HUES48 (cell line): Measurements from ENCODE around the gene DPYD.

Source experiments
- H3K27ac ChIP-seq: one replicate; pipeline ENCODE4 v1.7.0; 2013; ENCODE audit warnings: low read depth, low read length, inconsistent platforms
- H3K27me3 ChIP-seq: 2 replicates; pipeline ENCODE4 v1.6.1; 2013; ENCODE audit warnings: mild to moderate bottlenecking, low read length; ENCODE audit not compliant: control insufficient read depth, insufficient read depth
- H3K36me3 ChIP-seq: 2 replicates; pipeline ENCODE4 v1.6.1; 2013; ENCODE audit warnings: low read length; ENCODE audit not compliant: control insufficient read depth, insufficient read depth
- H3K4me1 ChIP-seq: 2 replicates; pipeline ENCODE4 v1.6.1; 2013; ENCODE audit warnings: mild to moderate bottlenecking, low read length; ENCODE audit not compliant: control insufficient read depth, insufficient read depth
- H3K4me3 ChIP-seq: 2 replicates; pipeline ENCODE4 v1.5.1; 2013; ENCODE audit warnings: mild to moderate bottlenecking, low read depth, low read length
- H3K9ac ChIP-seq: 2 replicates; pipeline ENCODE4 v1.6.1; 2013; ENCODE audit warnings: mild to moderate bottlenecking, low read depth, low read length, moderate library complexity
- H3K9me3 ChIP-seq: 2 replicates; pipeline ENCODE4 v1.6.1; 2013; ENCODE audit warnings: low read length; ENCODE audit not compliant: control insufficient read depth, insufficient read depth

Gene DPYD

GRCh38 chr1:97097404-97097925 is 823.4 kb downstream of the DPYD start:
- Histone ChIP-seq H3K27me3 (no peaks in the 10 kb centered on the region), H3K9me3 (no peaks in the 10 kb centered on the region)

GRCh38 chr1:97095764-97096163 is 825.1 kb downstream of the DPYD start:
- Histone ChIP-seq H3K27me3 (no peaks in the 10 kb centered on the region), H3K27ac (no peak overlapping the region), H3K4me1 (peaks cover 11% of the 10 kb centered on the region), H3K9ac (no peak overlapping the region), H3K36me3 (no peaks in the 10 kb centered on the region), H3K4me3 (no peak overlapping the region), H3K9me3 (no peaks in the 10 kb centered on the region)

More at GRCh38 chr1:97097404-97097925, 823.4 kb downstream of the DPYD start:
- Histone ChIP-seq H3K27ac (no peak overlapping the region), H3K4me1 (peaks cover 11% of the 10 kb centered on the region), H3K9ac (no peak overlapping the region), H3K36me3 (no peaks in the 10 kb centered on the region), H3K4me3 (no peak overlapping the region)

GRCh38 chr1:97094247-97094972 is 826.4 kb downstream of the DPYD start:
- Histone ChIP-seq H3K27ac (no peak overlapping the region), H3K36me3 (no peaks in the 10 kb centered on the region), H3K27me3 (no peaks in the 10 kb centered on the region), H3K9me3 (no peaks in the 10 kb centered on the region), H3K4me3 (no peak overlapping the region), H3K9ac (no peak overlapping the region), H3K4me1 (peaks cover 11% of the 10 kb centered on the region)

GRCh38 chr1:97093741-97094140 is 827.1 kb downstream of the DPYD start:
- H3K27me3 ChIP-seq, result no peaks in the 10 kb centered on the region
- H3K4me1 ChIP-seq, result peaks cover 11% of the 10 kb centered on the region
- no peak overlapping the region for H3K4me3 ChIP-seq
- no peaks in the 10 kb centered on the region for H3K36me3 ChIP-seq
- H3K27ac ChIP-seq, result no peak overlapping the region
- H3K9ac ChIP-seq, result no peak overlapping the region
- H3K9me3 ChIP-seq, result no peaks in the 10 kb centered on the region

- no peaks in the 10 kb centered on the region for H3K36me3 ChIP-seq
- H3K27ac ChIP-seq, result no peak overlapping the region
- peaks cover 11% of the 10 kb centered on the region for H3K4me1 ChIP-seq
- H3K9me3 ChIP-seq, result no peaks in the 10 kb centered on the region
- no peak overlapping the region for H3K4me3 ChIP-seq
- H3K9ac ChIP-seq, result no peak overlapping the region
- no peaks in the 10 kb centered on the region for H3K27me3 ChIP-seq
These were observed 828.0 kb downstream of the DPYD start for GRCh38 chr1:97092824-97093223.

- Histone ChIP-seq H3K9ac (no peak overlapping the region), H3K9me3 (no peaks in the 10 kb centered on the region), H3K27me3 (no peaks in the 10 kb centered on the region), H3K36me3 (no peaks in the 10 kb centered on the region), H3K27ac (no peak overlapping the region), H3K4me3 (no peak overlapping the region), H3K4me1 (peaks cover 11% of the 10 kb centered on the region)
These were observed 829.2 kb downstream of the DPYD start for GRCh38 chr1:97091679-97092078.

- no peak overlapping the region for H3K27ac ChIP-seq
- H3K4me1 ChIP-seq, result peaks cover 11% of the 10 kb centered on the region
- no peaks in the 10 kb centered on the region for H3K36me3 ChIP-seq
- no peaks in the 10 kb centered on the region for H3K9me3 ChIP-seq
- no peaks in the 10 kb centered on the region for H3K27me3 ChIP-seq
- no peak overlapping the region for H3K9ac ChIP-seq
- no peak overlapping the region for H3K4me3 ChIP-seq
These were observed 829.6 kb downstream of the DPYD start for GRCh38 chr1:97091263-97091662.

- Histone ChIP-seq H3K4me1 (peaks cover 11% of the 10 kb centered on the region), H3K27me3 (no peaks in the 10 kb centered on the region), H3K4me3 (no peak overlapping the region), H3K27ac (no peak overlapping the region), H3K36me3 (no peaks in the 10 kb centered on the region), H3K9me3 (no peaks in the 10 kb centered on the region), H3K9ac (no peak overlapping the region)
These were observed 830.1 kb downstream of the DPYD start for GRCh38 chr1:97090725-97091124.

- H3K27me3 ChIP-seq, result no peaks in the 10 kb centered on the region
- H3K9ac ChIP-seq, result no peak overlapping the region
- peaks cover 6% of the 10 kb centered on the region for H3K4me1 ChIP-seq
- H3K27ac ChIP-seq, result no peak overlapping the region
- no peak overlapping the region for H3K4me3 ChIP-seq
- H3K36me3 ChIP-seq, result no peaks in the 10 kb centered on the region
- no peaks in the 10 kb centered on the region for H3K9me3 ChIP-seq
These were observed 831.7 kb downstream of the DPYD start for GRCh38 chr1:97089173-97089572.

- Histone ChIP-seq H3K27ac (no peak overlapping the region), H3K9me3 (no peaks in the 10 kb centered on the region), H3K27me3 (no peaks in the 10 kb centered on the region), H3K4me1 (no peaks in the 10 kb centered on the region), H3K9ac (no peak overlapping the region), H3K36me3 (no peaks in the 10 kb centered on the region), H3K4me3 (no peak overlapping the region)
These were observed 832.4 kb downstream of the DPYD start for GRCh38 chr1:97088391-97088790.

GRCh38 chr1:97084546-97084945 is 836.3 kb downstream of the DPYD start:
- Histone ChIP-seq H3K36me3 (no peaks in the 10 kb centered on the region), H3K9me3 (no peaks in the 10 kb centered on the region), H3K4me3 (no peak overlapping the region), H3K4me1 (peaks cover 3% of the 10 kb centered on the region; the same call in 1 of the 2 replicates), H3K27ac (no peak overlapping the region), H3K27me3 (no peaks in the 10 kb centered on the region), H3K9ac (no peak overlapping the region)
